SJSA1 (cell line): ENCODE data around the gene MUC5B. TPM values are rescaled to one million over a fixed set of nuclear protein-coding genes. Genes with fewer than 3 reads are reported as not detected.
"Not testable (repeated sequence)": the region's sequence is repeated elsewhere in the genome, so short reads cannot be mapped to it uniquely, and the experiment has no call there.

Source experiments
- DNase-seq, 2 experiments: peaks; one replicate each; pipeline ENCODE4 v3.0.0-alpha.2; 2015 to 2020; ENCODE audit warnings: low spot score in 2 of 2, low read depth in 1 of 2
- H3K27ac ChIP-seq: fragments of 250-450 bp; sonication (Bioruptor Pico); 2 replicates; pipeline ENCODE4 v1.5.1; 2020; ENCODE audit warnings: mild to moderate bottlenecking, moderate library complexity
- H3K27me3 ChIP-seq: fragments of 250-450 bp; sonication (Bioruptor Pico); replicated peaks from 2 replicates; pipeline ENCODE4 v1.5.1; 2020; ENCODE audit warnings: mild to moderate bottlenecking, moderate library complexity
- H3K36me3 ChIP-seq: fragments of 250-450 bp; sonication (Bioruptor Pico); 2 replicates; pipeline ENCODE4 v1.5.1; 2020; ENCODE audit warnings: mild to moderate bottlenecking
- H3K4me1 ChIP-seq: fragments of 250-450 bp; sonication (Bioruptor Pico); replicated peaks from 2 replicates; pipeline ENCODE4 v1.6.1; 2021; ENCODE audit warnings: mild to moderate bottlenecking
- H3K4me3 ChIP-seq: fragments of 250-450 bp; sonication (Bioruptor Pico); 2 replicates; pipeline ENCODE4 v1.5.1; 2020; ENCODE audit warnings: mild to moderate bottlenecking
- H3K9me3 ChIP-seq: fragments of 250-450 bp; sonication (Bioruptor Pico); replicated peaks from 2 replicates; pipeline ENCODE4 v1.5.1; 2020; ENCODE audit warnings: mild to moderate bottlenecking
- total RNA-seq: library from RNA; depleted of rRNA; stranded (reverse); fragments of >200 nt; shearing (Covaris generic); gene quantifications from 2 replicates; pipeline ENCODE4 v1.2.3, GENCODE V29; 2014

The MUC5B gene
- total RNA-seq, 1 experiment from 2014 or later, result not detected

DNA sequence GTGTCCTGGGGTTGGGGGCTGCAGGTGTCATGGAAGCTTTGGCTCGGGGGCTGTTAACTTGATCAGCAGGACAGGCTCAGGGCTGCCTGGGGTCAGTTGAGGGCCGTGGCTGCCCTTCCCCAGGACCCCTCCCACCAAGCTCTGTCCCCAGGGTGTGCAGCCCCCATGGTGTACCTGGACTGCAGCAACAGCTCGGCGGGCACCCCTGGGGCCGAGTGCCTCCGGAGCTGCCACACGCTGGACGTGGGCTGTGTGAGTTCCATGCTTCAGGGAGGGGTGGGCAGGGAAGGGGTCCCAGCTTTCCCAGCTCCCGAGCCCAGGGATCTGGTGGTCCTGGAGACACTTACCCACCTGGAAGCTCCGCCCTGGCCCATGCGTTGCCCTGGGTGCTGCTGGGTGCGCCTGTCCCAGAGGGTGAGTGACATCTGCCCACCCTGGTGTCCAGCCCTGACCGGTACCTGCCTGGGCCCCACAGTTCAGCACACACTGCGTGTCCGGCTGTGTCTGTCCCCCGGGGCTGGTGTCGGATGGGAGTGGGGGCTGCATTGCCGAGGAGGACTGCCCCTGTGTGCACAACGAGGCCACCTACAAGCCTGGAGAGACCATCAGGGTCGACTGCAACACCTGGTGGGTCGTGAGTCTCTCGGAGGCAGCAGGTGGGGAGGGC is 11.3 kb downstream of the MUC5B start:
- no peak for DNase-seq
- H3K36me3 ChIP-seq, result no peaks in the 10 kb centered on the region
- no peaks in the 10 kb centered on the region for H3K9me3 ChIP-seq
- H3K4me1 ChIP-seq, result no peaks in the 10 kb centered on the region
- H3K4me3 ChIP-seq, result no peak overlapping the region
- H3K27me3 ChIP-seq, result no peaks in the 10 kb centered on the region
- no peak overlapping the region for H3K27ac ChIP-seq

DNA sequence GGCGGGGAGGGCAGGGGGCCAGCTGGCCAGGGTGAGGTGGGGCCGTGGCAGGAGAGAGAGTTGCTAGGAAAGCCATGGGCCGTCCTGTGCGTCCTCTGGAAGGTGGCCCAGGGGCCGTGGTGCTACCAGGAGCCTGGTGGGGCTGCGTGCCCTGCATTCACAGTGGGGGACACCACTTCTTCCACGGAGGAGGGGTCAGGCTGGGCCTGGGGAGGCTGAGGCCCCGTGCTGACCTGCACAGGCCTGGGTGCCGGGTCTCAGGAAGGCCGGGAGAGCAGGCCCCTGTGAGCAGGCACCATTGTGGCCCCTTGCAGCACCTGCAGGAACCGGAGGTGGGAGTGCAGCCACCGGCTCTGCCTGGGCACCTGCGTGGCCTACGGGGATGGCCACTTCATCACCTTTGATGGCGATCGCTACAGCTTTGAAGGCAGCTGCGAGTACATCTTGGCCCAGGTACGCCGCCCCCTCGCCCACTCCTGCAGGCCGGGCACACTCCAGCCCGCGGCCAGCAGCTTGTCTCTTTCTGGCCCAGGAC is 12.0 kb downstream of the MUC5B start:
- no peaks in the 10 kb centered on the region for H3K36me3 ChIP-seq
- DNase-seq, result no peak
- H3K4me3 ChIP-seq, result no peak overlapping the region
- no peaks in the 10 kb centered on the region for H3K4me1 ChIP-seq
- H3K9me3 ChIP-seq, result no peaks in the 10 kb centered on the region
- no peak overlapping the region for H3K27ac ChIP-seq
- no peaks in the 10 kb centered on the region for H3K27me3 ChIP-seq

DNA sequence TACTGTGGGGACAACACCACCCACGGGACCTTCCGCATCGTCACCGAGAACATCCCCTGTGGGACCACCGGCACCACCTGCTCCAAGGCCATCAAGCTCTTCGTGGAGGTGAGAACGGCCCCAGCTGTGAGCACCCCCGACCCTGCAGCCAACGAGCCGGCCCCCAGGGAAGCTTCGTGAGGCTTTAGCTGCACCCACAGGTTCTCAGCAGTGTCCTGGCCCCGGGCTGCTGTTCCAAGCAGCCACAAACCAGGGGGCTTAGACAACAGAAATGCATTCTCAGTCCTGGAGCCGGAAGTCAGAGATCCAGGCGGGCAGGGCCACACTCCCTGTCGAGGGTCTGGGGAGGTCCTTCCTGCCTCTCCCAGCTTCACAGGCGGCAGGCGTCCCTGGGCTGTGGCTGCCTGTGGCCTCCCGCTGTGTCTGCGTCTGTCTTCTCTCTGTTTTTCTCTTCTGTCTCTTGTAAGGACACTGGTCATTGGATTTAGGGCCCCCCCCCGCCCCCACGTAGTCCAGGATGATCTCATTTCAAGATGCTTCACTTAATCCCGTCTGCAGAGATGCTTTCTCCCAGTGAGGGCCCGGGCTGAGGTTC is 12.5 kb downstream of the MUC5B start:
- Histone ChIP-seq H3K36me3 (no peaks in the 10 kb centered on the region), H3K9me3 (no peaks in the 10 kb centered on the region), H3K27ac (no peak overlapping the region), H3K4me1 (no peaks in the 10 kb centered on the region), H3K27me3 (no peaks in the 10 kb centered on the region), H3K4me3 (no peak overlapping the region)
- no peak for DNase-seq

DNA sequence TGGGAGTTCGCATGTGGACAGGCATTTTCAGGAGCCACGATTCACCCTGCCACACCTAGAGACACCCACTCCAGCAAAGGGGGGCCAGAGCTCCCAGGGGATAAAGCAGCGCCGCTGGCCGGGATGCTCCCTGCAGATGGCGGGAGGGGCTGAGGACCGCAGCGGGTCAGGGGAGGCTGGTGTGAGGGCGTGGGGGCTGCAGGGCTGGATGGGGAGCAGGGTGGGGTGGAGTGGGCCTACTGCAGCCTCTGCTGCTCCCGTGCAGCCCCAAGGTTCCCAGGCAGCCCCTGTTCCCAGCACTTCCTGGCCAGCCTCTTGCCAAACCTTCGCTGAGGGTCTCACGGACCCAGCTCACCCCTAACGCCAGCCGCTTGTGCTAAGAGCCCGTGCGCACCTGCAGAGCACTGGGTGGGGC is 13.0 kb downstream of the MUC5B start:
- Histone ChIP-seq H3K27me3 (no peaks in the 10 kb centered on the region), H3K27ac (no peak overlapping the region), H3K36me3 (no peaks in the 10 kb centered on the region), H3K4me1 (no peaks in the 10 kb centered on the region), H3K9me3 (no peaks in the 10 kb centered on the region), H3K4me3 (no peak overlapping the region)
- DNase-seq, result no peak

DNA sequence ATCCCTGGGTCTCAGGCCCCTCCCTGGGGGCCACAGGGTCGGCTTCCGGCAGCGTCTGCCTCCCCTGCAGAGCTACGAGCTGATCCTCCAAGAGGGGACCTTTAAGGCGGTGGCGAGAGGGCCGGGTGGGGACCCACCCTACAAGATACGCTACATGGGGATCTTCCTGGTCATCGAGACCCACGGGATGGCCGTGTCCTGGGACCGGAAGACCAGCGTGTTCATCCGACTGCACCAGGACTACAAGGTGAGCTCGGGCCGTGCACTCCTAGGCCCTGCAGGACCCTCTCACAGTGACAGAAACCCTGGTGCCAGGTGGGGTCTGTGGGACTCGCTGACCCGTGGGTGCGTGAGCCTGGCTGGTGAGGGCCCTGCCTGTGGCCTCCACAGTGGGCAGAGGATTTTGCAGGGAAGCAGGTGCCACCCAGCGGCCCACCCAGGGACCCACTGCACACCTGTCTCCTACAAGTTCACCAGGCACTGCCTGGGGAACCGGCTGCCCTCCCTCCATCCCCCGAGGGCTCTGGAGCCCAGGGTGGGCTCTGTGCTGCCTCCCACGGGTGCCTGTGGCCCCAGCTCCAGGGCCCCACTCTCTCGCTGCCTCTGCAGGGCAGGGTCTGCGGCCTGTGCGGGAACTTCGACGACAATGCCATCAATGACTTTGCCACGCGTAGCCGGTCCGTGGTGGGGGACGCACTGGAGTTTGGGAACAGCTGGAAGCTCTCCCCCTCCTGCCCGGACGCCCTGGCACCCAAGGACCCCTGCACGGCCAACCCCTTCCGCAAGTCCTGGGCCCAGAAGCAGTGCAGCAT is 13.7 kb downstream of the MUC5B start:
- Histone ChIP-seq H3K27me3 (no peaks in the 10 kb centered on the region), H3K36me3 (no peaks in the 10 kb centered on the region), H3K4me1 (no peaks in the 10 kb centered on the region), H3K27ac (no peak overlapping the region), H3K4me3 (no peak overlapping the region), H3K9me3 (no peaks in the 10 kb centered on the region)
- no peak for DNase-seq

DNA sequence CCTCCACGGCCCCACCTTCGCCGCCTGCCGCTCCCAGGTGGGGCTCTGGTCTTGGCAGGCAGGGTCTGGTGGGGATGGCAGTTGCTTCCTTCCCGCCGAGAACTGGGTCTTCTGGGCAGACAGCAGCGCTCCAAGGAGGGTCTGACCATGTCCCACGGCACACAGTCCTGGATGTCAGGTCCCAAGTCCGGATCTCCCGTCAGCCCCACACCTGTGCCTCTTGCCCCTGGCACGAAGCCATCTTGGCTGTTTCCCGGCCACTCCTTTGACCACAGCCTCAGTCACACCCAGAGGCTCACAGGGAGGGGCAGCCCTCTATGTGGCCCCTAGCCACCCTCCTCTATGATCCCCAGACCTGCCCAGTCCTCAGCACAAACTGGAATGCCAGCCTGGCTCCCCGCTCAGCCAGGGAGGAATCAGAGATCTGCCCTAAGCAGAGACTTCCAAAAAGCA is 14.3 kb downstream of the MUC5B start:
- Histone ChIP-seq H3K36me3 (no peaks in the 10 kb centered on the region), H3K4me3 (no peak overlapping the region), H3K27me3 (no peaks in the 10 kb centered on the region), H3K27ac (no peak overlapping the region), H3K9me3 (no peaks in the 10 kb centered on the region), H3K4me1 (no peaks in the 10 kb centered on the region)
- no peak for DNase-seq

DNA sequence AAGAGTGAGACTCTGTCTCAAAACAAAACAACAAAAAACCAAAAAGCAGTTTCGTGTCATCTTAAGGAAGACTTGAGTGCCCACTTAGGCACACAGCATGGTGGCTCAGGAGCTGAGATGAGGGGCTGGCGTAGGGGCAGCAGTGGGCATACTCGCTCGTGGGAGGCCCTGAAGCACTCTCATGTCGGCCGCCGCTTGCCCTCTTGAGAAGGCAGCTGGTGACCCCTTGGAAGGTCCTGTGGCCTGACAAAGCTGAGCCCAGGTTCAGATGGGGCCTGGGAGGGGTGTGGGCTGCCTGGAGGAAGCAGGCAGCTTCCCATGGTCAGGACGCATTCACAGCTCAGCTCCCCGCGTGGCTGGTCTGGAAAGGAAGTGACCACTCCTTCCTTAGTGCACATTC is 15.0 kb downstream of the MUC5B start:
- Histone ChIP-seq H3K27ac (no peak overlapping the region), H3K27me3 (no peaks in the 10 kb centered on the region), H3K4me1 (no peaks in the 10 kb centered on the region), H3K9me3 (no peaks in the 10 kb centered on the region), H3K4me3 (no peak overlapping the region), H3K36me3 (no peaks in the 10 kb centered on the region)
- no peak for DNase-seq

DNA sequence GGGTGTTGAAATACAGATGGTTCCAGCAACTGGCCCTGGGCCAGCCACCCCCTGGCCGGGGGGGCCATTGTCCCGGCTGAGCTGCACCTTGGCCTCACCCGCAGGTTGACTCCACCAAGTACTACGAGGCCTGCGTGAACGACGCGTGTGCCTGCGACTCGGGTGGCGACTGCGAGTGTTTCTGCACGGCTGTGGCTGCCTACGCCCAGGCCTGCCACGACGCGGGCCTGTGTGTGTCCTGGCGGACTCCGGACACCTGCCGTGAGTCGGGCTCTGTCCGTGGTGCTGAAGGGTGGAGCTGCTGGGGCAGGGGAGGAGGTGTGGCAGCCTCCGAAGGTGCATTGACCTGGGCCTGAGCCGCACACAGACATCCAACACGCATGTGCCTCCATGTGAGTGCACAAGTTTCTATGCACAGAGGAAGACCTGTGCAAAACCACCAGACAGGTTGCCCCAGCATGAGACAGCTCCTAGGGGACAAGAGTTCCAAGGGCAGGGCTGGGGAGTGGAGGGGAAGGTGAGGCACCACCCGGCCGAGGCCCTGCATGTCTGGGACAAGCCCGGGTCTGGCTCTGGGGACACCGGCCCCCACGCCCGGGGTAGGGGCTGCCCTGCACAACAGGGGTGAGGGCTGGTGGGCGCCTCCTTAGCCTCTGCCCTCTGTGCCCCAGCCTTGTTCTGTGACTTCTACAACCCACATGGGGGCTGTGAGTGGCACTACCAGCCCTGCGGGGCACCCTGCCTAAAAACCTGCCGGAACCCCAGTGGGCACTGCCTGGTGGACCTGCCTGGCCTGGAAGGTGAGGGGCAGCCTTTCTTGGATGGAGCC is 16.1 kb downstream of the MUC5B start:
- Histone ChIP-seq H3K27me3 (no peaks in the 10 kb centered on the region), H3K27ac (no peak overlapping the region), H3K4me3 (no peak overlapping the region), H3K36me3 (no peaks in the 10 kb centered on the region), H3K9me3 (no peaks in the 10 kb centered on the region), H3K4me1 (no peaks in the 10 kb centered on the region)
- no peak for DNase-seq

DNA sequence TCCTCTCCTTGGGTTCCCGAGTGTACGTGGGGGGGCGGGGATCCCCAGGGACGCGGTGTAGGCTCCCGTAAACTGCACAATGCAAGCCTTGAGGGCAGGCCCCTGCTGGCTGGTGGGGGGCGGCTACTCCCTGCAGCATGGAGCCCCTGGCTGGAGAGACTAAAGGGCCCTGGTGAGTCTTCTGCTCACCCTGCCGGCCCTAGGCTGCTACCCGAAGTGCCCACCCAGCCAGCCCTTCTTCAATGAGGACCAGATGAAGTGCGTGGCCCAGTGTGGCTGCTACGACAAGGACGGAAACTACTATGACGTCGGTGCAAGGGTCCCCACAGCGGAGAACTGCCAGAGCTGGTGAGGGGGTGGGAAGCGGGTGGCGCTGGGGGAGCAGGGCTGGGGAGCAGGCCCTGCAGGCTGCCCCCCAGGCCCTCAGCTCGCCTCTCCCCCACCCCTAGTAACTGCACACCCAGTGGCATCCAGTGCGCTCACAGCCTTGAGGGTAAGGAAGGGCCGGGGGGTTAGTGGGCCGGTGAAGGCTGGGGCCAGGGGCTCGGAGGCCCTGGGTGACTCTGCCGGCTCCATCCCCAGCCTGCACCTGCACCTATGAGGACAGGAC is 16.8 kb downstream of the MUC5B start:
- no peaks in the 10 kb centered on the region for H3K27me3 ChIP-seq
- DNase-seq, result no peak
- no peaks in the 10 kb centered on the region for H3K4me1 ChIP-seq
- no peaks in the 10 kb centered on the region for H3K36me3 ChIP-seq
- no peak overlapping the region for H3K27ac ChIP-seq
- H3K9me3 ChIP-seq, result no peaks in the 10 kb centered on the region
- H3K4me3 ChIP-seq, result no peak overlapping the region

DNA sequence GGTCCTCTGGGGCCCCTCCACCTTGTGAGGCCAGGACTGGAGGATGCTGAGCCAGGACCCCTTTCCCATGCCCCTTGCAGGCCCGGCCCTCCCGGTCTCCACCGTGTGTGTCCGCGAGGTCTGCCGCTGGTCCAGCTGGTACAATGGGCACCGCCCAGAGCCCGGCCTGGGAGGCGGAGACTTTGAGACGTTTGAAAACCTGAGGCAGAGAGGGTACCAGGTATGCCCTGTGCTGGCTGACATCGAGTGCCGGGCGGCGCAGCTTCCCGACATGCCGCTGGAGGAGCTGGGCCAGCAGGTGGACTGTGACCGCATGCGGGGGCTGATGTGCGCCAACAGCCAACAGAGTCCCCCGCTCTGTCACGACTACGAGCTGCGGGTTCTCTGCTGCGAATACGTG is 17.9 kb downstream of the MUC5B start:
- no peak overlapping the region for H3K4me3 ChIP-seq
- H3K4me1 ChIP-seq, result no peaks in the 10 kb centered on the region
- H3K27me3 ChIP-seq, result no peaks in the 10 kb centered on the region
- H3K36me3 ChIP-seq, result no peaks in the 10 kb centered on the region
- DNase-seq, result no peak
- no peak overlapping the region for H3K27ac ChIP-seq
- no peaks in the 10 kb centered on the region for H3K9me3 ChIP-seq

DNA sequence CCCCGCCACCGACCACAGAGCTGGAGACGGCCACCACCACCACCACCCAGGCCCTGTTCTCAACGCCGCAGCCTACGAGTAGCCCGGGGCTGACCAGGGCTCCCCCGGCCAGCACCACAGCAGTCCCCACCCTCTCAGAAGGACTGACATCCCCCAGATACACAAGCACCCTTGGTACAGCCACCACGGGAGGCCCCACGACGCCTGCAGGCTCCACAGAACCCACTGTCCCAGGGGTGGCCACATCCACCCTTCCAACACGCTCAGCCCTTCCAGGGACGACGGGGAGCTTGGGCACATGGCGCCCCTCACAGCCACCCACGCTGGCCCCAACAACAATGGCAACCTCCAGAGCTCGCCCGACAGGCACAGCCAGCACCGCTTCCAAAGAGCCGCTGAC is 18.8 kb downstream of the MUC5B start:
- H3K27me3 ChIP-seq, result no peaks in the 10 kb centered on the region
- no peak overlapping the region for H3K4me3 ChIP-seq
- no peak for DNase-seq
- no peak overlapping the region for H3K27ac ChIP-seq
- no peaks in the 10 kb centered on the region for H3K4me1 ChIP-seq
- no peaks in the 10 kb centered on the region for H3K9me3 ChIP-seq
- H3K36me3 ChIP-seq, result no peaks in the 10 kb centered on the region

DNA sequence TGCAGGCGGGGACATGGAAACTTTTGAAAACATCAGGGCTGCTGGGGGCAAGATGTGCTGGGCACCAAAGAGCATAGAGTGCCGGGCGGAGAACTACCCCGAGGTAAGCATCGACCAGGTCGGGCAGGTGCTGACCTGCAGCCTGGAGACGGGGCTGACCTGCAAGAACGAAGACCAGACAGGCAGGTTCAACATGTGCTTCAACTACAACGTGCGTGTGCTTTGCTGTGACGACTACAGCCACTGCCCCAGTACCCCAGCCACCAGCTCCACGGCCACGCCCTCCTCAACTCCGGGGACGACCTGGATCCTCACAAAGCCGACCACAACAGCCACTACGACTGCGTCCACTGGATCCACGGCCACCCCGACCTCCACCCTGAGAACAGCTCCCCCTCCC is 19.4 kb downstream of the MUC5B start:
- no peaks in the 10 kb centered on the region for H3K27me3 ChIP-seq
- H3K9me3 ChIP-seq, result no peaks in the 10 kb centered on the region
- H3K4me3 ChIP-seq, result no peak overlapping the region
- DNase-seq, result no peak
- no peaks in the 10 kb centered on the region for H3K36me3 ChIP-seq
- no peaks in the 10 kb centered on the region for H3K4me1 ChIP-seq
- no peak overlapping the region for H3K27ac ChIP-seq

DNA sequence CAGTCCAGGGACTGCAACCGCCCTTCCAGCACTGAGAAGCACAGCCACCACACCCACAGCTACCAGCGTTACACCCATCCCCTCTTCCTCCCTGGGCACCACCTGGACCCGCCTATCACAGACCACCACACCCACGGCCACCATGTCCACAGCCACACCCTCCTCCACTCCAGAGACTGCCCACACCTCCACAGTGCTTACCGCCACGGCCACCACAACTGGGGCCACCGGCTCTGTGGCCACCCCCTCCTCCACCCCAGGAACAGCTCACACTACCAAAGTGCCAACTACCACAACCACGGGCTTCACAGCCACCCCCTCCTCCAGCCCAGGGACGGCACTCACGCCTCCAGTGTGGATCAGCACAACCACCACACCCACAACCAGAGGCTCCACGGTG is 19.9 kb downstream of the MUC5B start:
- H3K27ac ChIP-seq, DNase-seq, H3K4me3 ChIP-seq, H3K36me3 ChIP-seq, H3K9me3 ChIP-seq, H3K27me3 ChIP-seq, H3K4me1 ChIP-seq: not testable (repeated sequence)
